HEK293 (cell line): ENCODE results near the gene CLEC1A.

Experiments used
- CTCF ChIA-PET: fragments of 350-600 bp; formaldehyde crosslinking; extraction: SDS; loops from one replicate; lab custom pipeline; 2021; ENCODE audit warnings: antibody characterized with exemption; lab: Yijun Ruan, JAX
- POLR2A ChIA-PET: fragments of 300-600 bp; formaldehyde crosslinking; extraction: SDS; loops from one replicate; lab custom pipeline; 2020; ENCODE audit warnings: antibody characterized with exemption, inconsistent platforms; lab: Yijun Ruan, JAX
- H3K27ac ChIP-seq: fragments of 200-500 bp; sonication (Bioruptor generic); 2 replicates; pipeline ENCODE4 v1.5.1; 2014; ENCODE audit warnings: low read depth, low read length, control low read depth, inconsistent platforms; ENCODE audit errors: extremely low read depth
- H3K36me3 ChIP-seq, 2 experiments: fragments of 200-500 bp in 1 of 2; sonication (Bioruptor generic) in 1 of 2; 1 replicate in 1 of 2; 2 replicates in 1 of 2; pipeline ENCODE4 v1.5.1; 2014 to 2017; ENCODE audit warnings: inconsistent platforms in 2 of 2, low read length in 2 of 2; ENCODE audit not compliant: control insufficient read depth in 2 of 2, insufficient read depth in 1 of 2
- H3K4me1 ChIP-seq: fragments of 200-500 bp; sonication (Bioruptor generic); 2 replicates; pipeline ENCODE4 v1.5.1; 2014; ENCODE audit warnings: mild to moderate bottlenecking, low read length, inconsistent platforms; ENCODE audit not compliant: control insufficient read depth, insufficient read depth
- H3K4me3 ChIP-seq: 2 replicates; pipeline ENCODE4 v1.5.1; 2011; ENCODE audit warnings: low read depth, mild to moderate bottlenecking, control low read depth, low read length, moderate library complexity
- H3K9me3 ChIP-seq: fragments of 200-500 bp; sonication (Bioruptor generic); 2 replicates; pipeline ENCODE4 v1.5.1; 2014; ENCODE audit warnings: low read depth, low read length, inconsistent platforms; ENCODE audit not compliant: control insufficient read depth, insufficient read depth
- FEZF1 ChIP-seq: fragments of 450-650 bp; formaldehyde crosslinking; IDR thresholded peaks from 2 replicates; pipeline ENCODE4 v1.5.1; 2016; ENCODE audit warnings: missing biosample characterization, missing genetic modification characterization
- HOXA7 ChIP-seq: sonication (generic); formaldehyde crosslinking; IDR thresholded peaks from 2 replicates; pipeline ENCODE4 v1.8.1; 2022; ENCODE audit warnings: missing genetic modification reagents, borderline replicate concordance
- KLF1 ChIP-seq: fragments of 450-650 bp; formaldehyde crosslinking; IDR thresholded peaks from 2 replicates; pipeline ENCODE4 v1.5.1; 2016; ENCODE audit warnings: missing biosample characterization, missing genetic modification characterization
- OSR2 ChIP-seq: fragments of 450-650 bp; formaldehyde crosslinking; IDR thresholded peaks from 2 replicates; pipeline ENCODE4 v1.5.1; 2016; ENCODE audit warnings: missing biosample characterization, missing genetic modification characterization
- PRDM4 ChIP-seq: fragments of 450-650 bp; formaldehyde crosslinking; IDR thresholded peaks from 2 replicates; pipeline ENCODE4 v1.5.1; 2017; ENCODE audit warnings: missing biosample characterization, missing genetic modification characterization
- PRDM6 ChIP-seq: fragments of 450-650 bp; formaldehyde crosslinking; IDR thresholded peaks from 2 replicates; pipeline ENCODE4 v1.5.1; 2017; ENCODE audit warnings: missing biosample characterization, missing genetic modification characterization
- SP2 ChIP-seq: fragments of 450-650 bp; formaldehyde crosslinking; IDR thresholded peaks from 2 replicates; pipeline ENCODE4 v1.5.1; 2016; ENCODE audit warnings: missing biosample characterization, missing genetic modification characterization
- YY1 ChIP-seq: fragments of 450-650 bp; formaldehyde crosslinking; IDR thresholded peaks from 2 replicates; pipeline ENCODE4 v1.5.1; 2018; ENCODE audit warnings: missing biosample characterization, missing genetic modification characterization
- ZBTB21 ChIP-seq: fragments of 450-650 bp; formaldehyde crosslinking; IDR thresholded peaks from 2 replicates; pipeline ENCODE4 v1.5.1; 2017; ENCODE audit warnings: missing biosample characterization, missing genetic modification characterization
- ZBTB8A ChIP-seq: fragments of 450-650 bp; formaldehyde crosslinking; IDR thresholded peaks from 2 replicates; pipeline ENCODE4 v1.5.1; 2016; ENCODE audit warnings: missing biosample characterization, missing genetic modification characterization
- ZFP69B ChIP-seq: fragments of 450-650 bp; formaldehyde crosslinking; IDR thresholded peaks from 2 replicates; pipeline ENCODE4 v1.5.1; 2016; ENCODE audit warnings: missing biosample characterization, missing genetic modification characterization
- ZNF132 ChIP-seq: fragments of 450-650 bp; formaldehyde crosslinking; IDR thresholded peaks from 2 replicates; pipeline ENCODE4 v1.5.1; 2017; ENCODE audit warnings: missing biosample characterization, missing genetic modification characterization, borderline replicate concordance
- ZNF202 ChIP-seq: fragments of 450-650 bp; formaldehyde crosslinking; IDR thresholded peaks from 2 replicates; pipeline ENCODE4 v1.5.1; 2016; ENCODE audit warnings: missing biosample characterization, missing genetic modification characterization, borderline replicate concordance
- ZNF274 ChIP-seq, 2 experiments: fragments of 200-500 bp in 1 of 2; fragments of 450-650 bp in 1 of 2; sonication (Bioruptor generic) in 1 of 2; formaldehyde crosslinking in 1 of 2; IDR thresholded peaks; 2 replicates each; pipeline versions ENCODE4 v1.5.1 to v1.6.1; 2014 to 2016; ENCODE audit warnings: borderline replicate concordance in 1 of 2, inconsistent platforms in 1 of 2, low read length in 1 of 2, missing biosample characterization in 1 of 2, missing genetic modification characterization in 1 of 2
- ZNF335 ChIP-seq: fragments of 450-650 bp; formaldehyde crosslinking; conservative IDR thresholded peaks from 2 replicates; pipeline ENCODE4 v1.5.1; 2016; ENCODE audit warnings: missing biosample characterization, missing genetic modification characterization
- ZNF48 ChIP-seq: fragments of 450-650 bp; formaldehyde crosslinking; IDR thresholded peaks from 2 replicates; pipeline ENCODE4 v1.5.1; 2016; ENCODE audit warnings: missing biosample characterization, missing genetic modification characterization
- ZNF544 ChIP-seq: fragments of 450-650 bp; formaldehyde crosslinking; IDR thresholded peaks from 2 replicates; pipeline ENCODE4 v1.5.0; 2017; ENCODE audit warnings: missing biosample characterization, missing genetic modification characterization
- ZNF571 ChIP-seq: fragments of 450-650 bp; formaldehyde crosslinking; IDR thresholded peaks from 2 replicates; pipeline ENCODE4 v1.5.0; 2017; ENCODE audit warnings: missing biosample characterization, missing genetic modification characterization
- ZNF626 ChIP-seq: fragments of 450-650 bp; sonication (Bioruptor Pico); formaldehyde crosslinking; IDR thresholded peaks from 2 replicates; pipeline ENCODE4 v1.5.1; 2018; ENCODE audit warnings: missing biosample characterization, missing genetic modification characterization, inconsistent platforms
- ZNF660 ChIP-seq: fragments of 450-650 bp; IDR thresholded peaks from 2 replicates; pipeline ENCODE4 v1.5.1; 2018; ENCODE audit warnings: missing biosample characterization, mild to moderate bottlenecking, missing genetic modification characterization
- ZNF707 ChIP-seq: fragments of 450-650 bp; formaldehyde crosslinking; IDR thresholded peaks from 2 replicates; pipeline ENCODE4 v1.5.1; 2016; ENCODE audit warnings: missing biosample characterization, missing genetic modification characterization
- ZNF785 ChIP-seq: fragments of 450-650 bp; formaldehyde crosslinking; IDR thresholded peaks from 2 replicates; pipeline ENCODE4 v1.5.1; 2016; ENCODE audit warnings: missing biosample characterization, missing genetic modification characterization
- ZNF843 ChIP-seq: fragments of 450-650 bp; formaldehyde crosslinking; IDR thresholded peaks from 2 replicates; pipeline ENCODE4 v1.5.1; 2016; ENCODE audit warnings: missing biosample characterization, missing genetic modification characterization
- ZSCAN18 ChIP-seq: fragments of 450-650 bp; formaldehyde crosslinking; IDR thresholded peaks from 2 replicates; pipeline ENCODE4 v1.5.1; 2016; ENCODE audit warnings: missing biosample characterization, missing genetic modification characterization
- ZSCAN30 ChIP-seq: fragments of 450-650 bp; IDR thresholded peaks from 2 replicates; pipeline ENCODE4 v1.5.1; 2018; ENCODE audit warnings: missing biosample characterization, mild to moderate bottlenecking, missing genetic modification characterization, moderate library complexity
- TF ChIP-seq, protein P1 (sequence below): fragments of 450-650 bp; formaldehyde crosslinking; IDR thresholded peaks from 2 replicates; pipeline ENCODE4 v1.5.1; 2016; ENCODE audit warnings: missing biosample characterization, missing genetic modification characterization
- TF ChIP-seq, protein P2 (sequence below): sonication (generic); formaldehyde crosslinking; IDR thresholded peaks from 2 replicates; pipeline ENCODE4 v1.8.1; 2022; ENCODE audit warnings: mild to moderate bottlenecking, moderate library complexity, missing genetic modification reagents

The CLEC1A gene

GRCh38 chr12:10068644-10069043 lies 30.1 kb downstream of the CLEC1A start:
- no peaks in the 10 kb centered on the region for H3K4me1 ChIP-seq
- H3K9me3 ChIP-seq, result no peaks in the 10 kb centered on the region
- no peak overlapping the region for H3K27ac ChIP-seq
- H3K4me3 ChIP-seq, result no peak overlapping the region
- CTCF ChIA-PET, result interaction anchor here (1.4 to 1.7 kb wide), 2 partner anchors 11 to 59 kb away, joined by 3 to 8 read pairs; no protein-coding TSS in a partner anchor
- no peak for TF ChIP-seq ZNF707 (tag by site-specific recombination)
- TF ChIP-seq ZNF274 (IDR thresholded peaks at IDR 0.05; ENCODE audit: low read length), result no peak
- TF ChIP-seq ZNF274 (tag by site-specific recombination; IDR thresholded peaks at IDR 0.05; ENCODE audit: borderline replicate concordance), result no peak
- no peak for TF ChIP-seq ZNF48 (tag by site-specific recombination)
- TF ChIP-seq ZNF544 (tag by site-specific recombination), result no peak
- no peak for TF ChIP-seq ZNF660
- no peak for TF ChIP-seq OSR2 (tag by site-specific recombination)
- TF ChIP-seq ZBTB8A, result no peak
- TF ChIP-seq, protein P1, sequence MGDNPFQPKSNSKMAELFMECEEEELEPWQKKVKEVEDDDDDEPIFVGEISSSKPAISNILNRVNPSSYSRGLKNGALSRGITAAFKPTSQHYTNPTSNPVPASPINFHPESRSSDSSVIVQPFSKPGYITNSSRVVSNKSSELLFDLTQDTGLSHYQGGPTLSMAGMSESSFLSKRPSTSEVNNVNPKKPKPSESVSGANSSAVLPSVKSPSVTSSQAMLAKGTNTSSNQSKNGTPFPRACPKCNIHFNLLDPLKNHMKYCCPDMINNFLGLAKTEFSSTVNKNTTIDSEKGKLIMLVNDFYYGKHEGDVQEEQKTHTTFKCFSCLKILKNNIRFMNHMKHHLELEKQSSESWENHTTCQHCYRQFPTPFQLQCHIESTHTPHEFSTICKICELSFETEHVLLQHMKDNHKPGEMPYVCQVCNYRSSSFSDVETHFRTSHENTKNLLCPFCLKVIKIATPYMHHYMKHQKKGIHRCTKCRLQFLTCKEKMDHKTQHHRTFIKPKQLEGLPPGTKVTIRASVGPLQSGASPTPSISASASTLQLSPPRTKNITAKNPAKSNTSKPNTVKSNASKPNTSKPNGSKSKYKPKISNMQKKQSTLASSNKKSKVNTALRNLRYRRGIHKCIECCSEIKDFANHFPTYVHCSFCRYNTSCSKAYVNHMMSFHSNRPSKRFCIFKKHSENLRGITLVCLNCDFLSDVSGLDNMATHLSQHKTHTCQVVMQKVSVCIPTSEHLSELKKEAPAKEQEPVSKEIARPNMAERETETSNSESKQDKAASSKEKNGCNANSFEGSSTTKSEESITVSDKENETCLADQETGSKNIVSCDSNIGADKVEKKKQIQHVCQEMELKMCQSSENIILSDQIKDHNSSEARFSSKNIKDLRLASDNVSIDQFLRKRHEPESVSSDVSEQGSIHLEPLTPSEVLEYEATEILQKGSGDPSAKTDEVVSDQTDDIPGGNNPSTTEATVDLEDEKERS (tag by site-specific recombination), result no peak
- TF ChIP-seq ZNF335 (tag by site-specific recombination), result no peak
- no peak for TF ChIP-seq YY1
- TF ChIP-seq, protein P2, sequence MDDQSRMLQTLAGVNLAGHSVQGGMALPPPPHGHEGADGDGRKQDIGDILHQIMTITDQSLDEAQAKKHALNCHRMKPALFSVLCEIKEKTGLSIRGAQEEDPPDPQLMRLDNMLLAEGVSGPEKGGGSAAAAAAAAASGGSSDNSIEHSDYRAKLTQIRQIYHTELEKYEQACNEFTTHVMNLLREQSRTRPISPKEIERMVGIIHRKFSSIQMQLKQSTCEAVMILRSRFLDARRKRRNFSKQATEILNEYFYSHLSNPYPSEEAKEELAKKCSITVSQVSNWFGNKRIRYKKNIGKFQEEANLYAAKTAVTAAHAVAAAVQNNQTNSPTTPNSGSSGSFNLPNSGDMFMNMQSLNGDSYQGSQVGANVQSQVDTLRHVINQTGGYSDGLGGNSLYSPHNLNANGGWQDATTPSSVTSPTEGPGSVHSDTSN (CRISPR knock-in tag), result no peak
- no peak for TF ChIP-seq ZNF843 (tag by site-specific recombination)
- no peak for TF ChIP-seq ZSCAN30 (tag by site-specific recombination)
- TF ChIP-seq ZNF571 (tag by site-specific recombination), result no peak
- no peak for TF ChIP-seq ZNF202 (tag by site-specific recombination)
- no peak for TF ChIP-seq KLF1
- TF ChIP-seq ZFP69B, result no peak
- no peak for TF ChIP-seq ZNF132 (tag by site-specific recombination)
- TF ChIP-seq, all 188 proteins: peak for 0
- no peaks in the 10 kb centered on the region for H3K36me3 ChIP-seq
- POLR2A ChIA-PET, result no interaction called here

DNA sequence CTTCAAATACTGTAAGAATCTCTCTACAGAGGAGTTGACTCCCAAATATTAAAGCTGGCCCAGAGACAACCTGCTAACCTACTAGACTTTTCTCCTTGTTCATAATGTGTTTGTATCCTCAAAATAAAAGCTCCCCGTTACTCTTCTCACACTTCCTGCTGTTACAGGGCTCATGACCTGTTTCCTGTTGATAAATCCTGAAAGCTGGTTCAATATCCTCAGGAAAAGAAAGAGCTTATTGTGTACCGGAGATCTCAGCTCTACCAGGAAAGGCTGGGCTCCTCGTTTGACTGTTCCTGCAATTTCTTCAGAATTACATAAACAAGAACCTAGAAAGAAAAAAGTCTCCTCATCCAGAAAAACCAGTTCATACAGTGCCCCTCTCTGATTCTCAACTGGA lies 30.8 kb downstream of the CLEC1A start:
- no peaks in the 10 kb centered on the region for H3K4me1 ChIP-seq
- POLR2A ChIA-PET, result no interaction called here
- no peaks in the 10 kb centered on the region for H3K9me3 ChIP-seq

More for the DNA sequence above, 30.8 kb downstream of the CLEC1A start:
- Histone ChIP-seq H3K36me3 (no peaks in the 10 kb centered on the region), H3K4me3 (no peak overlapping the region), H3K27ac (no peak overlapping the region)
- TF ChIP-seq ZNF785 (tag by site-specific recombination) (no peak), HOXA7 (no peak), ZBTB21 (tag by site-specific recombination) (no peak), PRDM4 (tag by site-specific recombination) (no peak), FEZF1 (tag by site-specific recombination) (no peak), ZNF626 (no peak), ZSCAN18 (tag by site-specific recombination) (no peak), SP2 (no peak), PRDM6 (no peak)
- CTCF ChIA-PET, result interaction anchor here (0.8 to 1.7 kb wide), 3 partner anchors 10 to 1415 kb away, joined by 3 to 8 read pairs (median 4); no protein-coding TSS in a partner anchor
